Measurements from ENCODE around the gene MCF2L2. TPM values are rescaled to one million over a fixed set of nuclear protein-coding genes. Genes with fewer than 3 reads are reported as not detected.

Gene MCF2L2
- total RNA-seq, 1 experiment from 2014 or later: 3.4 TPM

DNA sequence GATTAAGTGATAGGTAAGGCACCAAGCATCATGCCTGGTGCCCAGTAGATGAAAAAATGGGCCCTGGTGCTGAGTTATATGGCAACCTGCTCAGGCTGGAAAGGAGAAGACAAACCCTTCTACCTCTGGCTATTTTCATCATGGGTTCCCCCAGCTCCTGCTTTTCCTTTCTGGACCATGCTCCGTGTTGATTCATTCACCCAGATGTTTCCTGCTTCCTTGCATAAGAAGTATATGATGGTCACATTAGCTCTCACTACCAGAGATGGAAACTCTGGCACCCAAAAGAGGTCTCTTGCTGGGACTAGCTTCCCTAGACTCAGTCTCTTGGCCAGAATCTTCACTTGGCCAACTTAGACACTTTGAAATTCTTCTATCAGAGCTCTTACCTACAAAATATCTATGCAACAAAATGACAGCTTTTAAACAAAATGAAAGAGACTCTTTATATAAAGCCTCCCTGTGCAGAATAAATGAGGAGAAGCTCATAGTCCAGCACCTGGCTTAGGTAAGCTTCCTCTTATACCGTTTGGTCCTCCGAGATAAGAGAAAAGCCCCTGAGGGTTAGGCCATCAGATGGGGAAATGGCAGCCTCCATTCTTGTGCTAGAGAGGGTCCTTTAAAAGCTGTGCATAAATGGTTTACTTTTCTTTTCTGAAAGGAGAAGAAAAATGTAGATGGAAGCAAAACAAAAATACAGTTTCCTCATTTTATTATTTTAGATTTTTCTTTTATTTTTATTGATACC, 46.8 kb upstream of the MCF2L2 start:
- Mint-ChIP-seq H3K4me3 (ENCODE audit: unreplicated experiment) (no peak overlapping the region), H3K4me1 (ENCODE audit: insufficient read depth, unreplicated experiment) (no peaks in the 10 kb centered on the region), H3K27me3 (ENCODE audit: insufficient read depth, unreplicated experiment) (peaks cover 11% of the 10 kb centered on the region), H3K9me3 (ENCODE audit: unreplicated experiment) (no peaks in the 10 kb centered on the region), H3K36me3 (ENCODE audit: insufficient read depth, unreplicated experiment) (no peaks in the 10 kb centered on the region), H3K27ac (ENCODE audit: low read depth, unreplicated experiment) (no peak overlapping the region)
- no peak for DNase-seq (ENCODE audit: unreplicated experiment)
- BruUV-seq (replicated peaks): no TSS peak
- ChIA-PET CTCF (interaction anchor here (0.6 to 1.6 kb wide), 2 partner anchors 13 to 292 kb away, joined by 3 to 7 read pairs; no protein-coding TSS in a partner anchor), POLR2A (no interaction called here)
- TF ChIP-seq, protein P1, sequence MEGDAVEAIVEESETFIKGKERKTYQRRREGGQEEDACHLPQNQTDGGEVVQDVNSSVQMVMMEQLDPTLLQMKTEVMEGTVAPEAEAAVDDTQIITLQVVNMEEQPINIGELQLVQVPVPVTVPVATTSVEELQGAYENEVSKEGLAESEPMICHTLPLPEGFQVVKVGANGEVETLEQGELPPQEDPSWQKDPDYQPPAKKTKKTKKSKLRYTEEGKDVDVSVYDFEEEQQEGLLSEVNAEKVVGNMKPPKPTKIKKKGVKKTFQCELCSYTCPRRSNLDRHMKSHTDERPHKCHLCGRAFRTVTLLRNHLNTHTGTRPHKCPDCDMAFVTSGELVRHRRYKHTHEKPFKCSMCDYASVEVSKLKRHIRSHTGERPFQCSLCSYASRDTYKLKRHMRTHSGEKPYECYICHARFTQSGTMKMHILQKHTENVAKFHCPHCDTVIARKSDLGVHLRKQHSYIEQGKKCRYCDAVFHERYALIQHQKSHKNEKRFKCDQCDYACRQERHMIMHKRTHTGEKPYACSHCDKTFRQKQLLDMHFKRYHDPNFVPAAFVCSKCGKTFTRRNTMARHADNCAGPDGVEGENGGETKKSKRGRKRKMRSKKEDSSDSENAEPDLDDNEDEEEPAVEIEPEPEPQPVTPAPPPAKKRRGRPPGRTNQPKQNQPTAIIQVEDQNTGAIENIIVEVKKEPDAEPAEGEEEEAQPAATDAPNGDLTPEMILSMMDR (IDR thresholded peaks at IDR 0.05; ENCODE audit: unreplicated experiment): no peak
- intact Hi-C loops (cut with micrococcal nuclease): no loop called here

DNA sequence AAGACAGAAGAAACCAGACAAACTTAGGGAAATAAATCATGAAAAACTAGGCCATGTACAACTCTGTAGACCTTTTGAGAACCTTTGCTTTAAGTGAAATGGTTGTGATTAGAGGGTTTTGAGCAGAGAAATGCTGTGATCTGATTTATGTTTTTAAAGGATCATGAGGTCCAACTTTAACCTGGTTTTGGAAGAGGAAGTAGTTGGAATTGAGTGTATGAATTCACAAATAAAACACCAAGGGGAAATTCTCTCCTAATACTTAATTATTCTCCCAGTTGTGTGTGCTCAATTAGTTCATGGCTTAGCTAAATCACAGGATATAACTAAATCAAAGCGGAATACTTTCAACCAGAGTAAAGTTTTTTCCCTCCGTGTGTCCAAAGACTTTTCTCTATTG, 45.5 kb upstream of the MCF2L2 start:
- H3K4me1 Mint-ChIP-seq (ENCODE audit: insufficient read depth, unreplicated experiment): no peaks in the 10 kb centered on the region
- CTCF ChIA-PET: interaction anchor here (0.5 to 1.0 kb wide), 4 partner anchors 176 to 378 kb away, joined by 3 to 5 read pairs (median 4); no protein-coding TSS in a partner anchor
- H3K36me3 Mint-ChIP-seq (ENCODE audit: insufficient read depth, unreplicated experiment): no peaks in the 10 kb centered on the region
- TF ChIP-seq, protein P1 (IDR thresholded peaks at IDR 0.05; ENCODE audit: unreplicated experiment): no peak
- no peak overlapping the region for H3K27ac Mint-ChIP-seq (ENCODE audit: low read depth, unreplicated experiment)
- intact Hi-C loops (cut with micrococcal nuclease): no loop called here
- POLR2A ChIA-PET: no interaction called here
- H3K9me3 Mint-ChIP-seq (ENCODE audit: unreplicated experiment): no peaks in the 10 kb centered on the region
- no peak overlapping the region for H3K4me3 Mint-ChIP-seq (ENCODE audit: unreplicated experiment)
- no TSS peak for BruUV-seq (replicated peaks)
- no peak for DNase-seq (ENCODE audit: unreplicated experiment)
- H3K27me3 Mint-ChIP-seq (ENCODE audit: insufficient read depth, unreplicated experiment): peaks cover 11% of the 10 kb centered on the region

DNA sequence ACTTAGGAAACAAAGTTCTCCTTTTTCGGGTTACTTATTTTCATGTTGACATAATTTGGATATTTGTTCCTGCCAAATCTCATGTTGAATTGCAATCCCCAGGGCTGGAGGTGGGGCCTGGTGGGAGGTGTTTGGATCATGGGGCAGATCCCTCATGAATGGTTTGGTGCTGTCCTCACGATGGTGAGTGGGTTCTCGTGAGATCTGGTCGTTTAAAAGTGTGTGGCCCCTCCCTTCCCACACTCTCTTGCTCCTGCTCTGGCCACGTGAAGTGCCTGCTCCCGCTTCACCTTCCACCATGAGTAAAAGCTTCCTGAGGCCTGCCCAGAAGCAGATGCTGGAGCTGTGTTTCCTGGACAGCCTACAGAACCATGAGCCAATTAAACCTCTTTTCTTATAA, 43.7 kb upstream of the MCF2L2 start:
- intact Hi-C loops (cut with micrococcal nuclease): no loop called here
- no peak for DNase-seq (ENCODE audit: unreplicated experiment)
- TF ChIP-seq, protein P1 (IDR thresholded peaks at IDR 0.05; ENCODE audit: unreplicated experiment): no peak
- Mint-ChIP-seq H3K27me3 (ENCODE audit: insufficient read depth, unreplicated experiment) (peaks cover 11% of the 10 kb centered on the region), H3K4me3 (ENCODE audit: unreplicated experiment) (no peak overlapping the region), H3K4me1 (ENCODE audit: insufficient read depth, unreplicated experiment) (no peaks in the 10 kb centered on the region), H3K36me3 (ENCODE audit: insufficient read depth, unreplicated experiment) (no peaks in the 10 kb centered on the region), H3K27ac (ENCODE audit: low read depth, unreplicated experiment) (no peak overlapping the region), H3K9me3 (ENCODE audit: unreplicated experiment) (no peaks in the 10 kb centered on the region)
- no TSS peak for BruUV-seq (replicated peaks)
- ChIA-PET CTCF (interaction anchor here (0.6 to 1.1 kb wide), 3 partner anchors 295 to 412 kb away, joined by 3 to 9 read pairs (median 3); no protein-coding TSS in a partner anchor), POLR2A (no interaction called here)

DNA sequence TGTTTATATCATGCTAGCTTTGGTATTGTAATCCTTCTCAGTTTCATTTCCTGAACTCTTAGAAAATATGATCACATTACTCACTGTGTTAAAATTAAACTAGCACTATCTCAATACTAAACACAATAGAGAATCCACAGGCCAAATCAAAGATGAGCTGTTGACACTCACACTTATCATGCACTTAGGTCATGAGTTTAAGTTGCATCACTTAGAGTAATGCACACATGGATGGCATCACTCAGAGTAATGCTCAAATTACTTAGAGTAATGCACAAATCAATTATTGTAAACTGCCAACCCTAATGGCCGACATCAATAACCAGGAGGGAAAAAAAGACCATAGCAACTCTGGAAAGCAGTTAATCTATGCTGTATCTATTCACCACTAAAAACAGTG, 40.0 kb upstream of the MCF2L2 start:
- Mint-ChIP-seq H3K9me3 (ENCODE audit: unreplicated experiment) (no peaks in the 10 kb centered on the region), H3K4me3 (ENCODE audit: unreplicated experiment) (no peak overlapping the region), H3K4me1 (ENCODE audit: insufficient read depth, unreplicated experiment) (no peaks in the 10 kb centered on the region), H3K27me3 (ENCODE audit: insufficient read depth, unreplicated experiment) (no peaks in the 10 kb centered on the region), H3K36me3 (ENCODE audit: insufficient read depth, unreplicated experiment) (no peaks in the 10 kb centered on the region), H3K27ac (ENCODE audit: low read depth, unreplicated experiment) (no peak overlapping the region)
- BruUV-seq (replicated peaks): no TSS peak
- CTCF ChIA-PET: interaction anchor here (0.6 to 4.3 kb wide), 12 partner anchors 16 to 418 kb away, joined by 3 to 33 read pairs (median 3); partner anchors contain the start of gene MAP6D1
- no peak for DNase-seq (ENCODE audit: unreplicated experiment)
- intact Hi-C loops (cut with micrococcal nuclease): loop anchor here (5.0 to 10.0 kb wide), 2 partner anchors 286 to 816 kb away; no protein-coding TSS in a partner anchor
- TF ChIP-seq, protein P1 (IDR thresholded peaks at IDR 0.05; ENCODE audit: unreplicated experiment): no peak
- POLR2A ChIA-PET: interaction anchor here (0.6 to 2.2 kb wide), 5 partner anchors 11 to 168 kb away, joined by 3 to 6 read pairs (median 3); no protein-coding TSS in a partner anchor
